Suprapubic skin (tissue), 3 donors: ENCODE results near the gene ZNF213.

Source experiments
- CTCF ChIP-seq, 2 donors: fragments of 200-600 bp in 1 of 2; fragments of 450-650 bp in 1 of 2; sonication (generic) in 1 of 2; IDR thresholded peaks; one replicate each; pipeline ENCODE4 v1.5.1; 2016 to 2019; ENCODE audit warnings: antibody characterized with exemption in 2 of 2, mild to moderate bottlenecking in 1 of 2, moderate library complexity in 1 of 2
- POLR2A ChIP-seq, 2 donors: fragments of 450-650 bp; IDR thresholded peaks; one replicate each; pipeline ENCODE4 v1.6.1; 2017; ENCODE audit warnings: antibody characterized with exemption in 2 of 2, mild to moderate bottlenecking in 2 of 2, moderate library complexity in 2 of 2

- TF ChIP-seq CTCF (IDR thresholded peaks at IDR 0.05) (no peak), POLR2A (IDR thresholded peaks at IDR 0.05) (no peak)
Observed at GRCh38 chr16:3152277-3152990, 17.6 kb downstream of the ZNF213 start.
